Measurements from ENCODE around the gene RAE1.

Gene RAE1

DNA sequence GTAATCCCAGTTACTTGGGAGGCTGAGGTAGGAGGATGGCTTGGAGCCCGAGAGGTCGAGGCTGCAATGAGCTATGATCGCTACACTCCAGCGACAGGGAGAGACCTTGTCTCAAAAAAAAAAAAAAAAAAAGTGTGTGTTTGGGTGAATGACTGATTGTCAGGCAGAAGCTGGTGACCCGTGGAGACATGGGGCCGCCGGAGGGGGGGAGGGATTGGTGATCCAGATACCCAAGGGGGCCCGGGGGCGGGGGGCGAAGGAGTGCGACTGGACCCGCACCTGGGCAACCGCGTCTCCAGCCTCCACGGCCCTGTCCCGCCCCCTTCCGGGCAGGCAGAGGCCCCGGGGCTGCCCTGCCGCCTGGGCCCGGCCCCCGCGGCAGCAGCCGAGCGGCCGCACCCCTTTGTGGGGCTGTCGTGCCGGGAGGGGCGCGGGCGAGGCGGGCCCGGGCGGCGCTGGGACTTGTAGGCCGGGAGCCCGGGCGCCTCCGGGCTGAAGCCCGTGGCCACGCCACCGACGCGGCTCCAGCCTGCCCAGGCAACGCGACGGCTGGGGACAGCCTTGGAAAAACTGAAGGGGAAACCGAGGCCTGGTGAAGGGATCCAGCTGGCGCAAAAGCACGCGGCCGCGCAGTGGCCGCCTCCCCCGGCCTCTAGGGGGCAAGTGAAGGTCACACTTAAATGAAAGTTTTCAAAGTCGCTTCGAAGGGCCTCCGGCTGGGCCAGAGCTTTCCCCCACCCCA lies 38.1 kb downstream of the RAE1 start:
- DNase-seq (ENCODE audit: low read depth), result no peak

DNA sequence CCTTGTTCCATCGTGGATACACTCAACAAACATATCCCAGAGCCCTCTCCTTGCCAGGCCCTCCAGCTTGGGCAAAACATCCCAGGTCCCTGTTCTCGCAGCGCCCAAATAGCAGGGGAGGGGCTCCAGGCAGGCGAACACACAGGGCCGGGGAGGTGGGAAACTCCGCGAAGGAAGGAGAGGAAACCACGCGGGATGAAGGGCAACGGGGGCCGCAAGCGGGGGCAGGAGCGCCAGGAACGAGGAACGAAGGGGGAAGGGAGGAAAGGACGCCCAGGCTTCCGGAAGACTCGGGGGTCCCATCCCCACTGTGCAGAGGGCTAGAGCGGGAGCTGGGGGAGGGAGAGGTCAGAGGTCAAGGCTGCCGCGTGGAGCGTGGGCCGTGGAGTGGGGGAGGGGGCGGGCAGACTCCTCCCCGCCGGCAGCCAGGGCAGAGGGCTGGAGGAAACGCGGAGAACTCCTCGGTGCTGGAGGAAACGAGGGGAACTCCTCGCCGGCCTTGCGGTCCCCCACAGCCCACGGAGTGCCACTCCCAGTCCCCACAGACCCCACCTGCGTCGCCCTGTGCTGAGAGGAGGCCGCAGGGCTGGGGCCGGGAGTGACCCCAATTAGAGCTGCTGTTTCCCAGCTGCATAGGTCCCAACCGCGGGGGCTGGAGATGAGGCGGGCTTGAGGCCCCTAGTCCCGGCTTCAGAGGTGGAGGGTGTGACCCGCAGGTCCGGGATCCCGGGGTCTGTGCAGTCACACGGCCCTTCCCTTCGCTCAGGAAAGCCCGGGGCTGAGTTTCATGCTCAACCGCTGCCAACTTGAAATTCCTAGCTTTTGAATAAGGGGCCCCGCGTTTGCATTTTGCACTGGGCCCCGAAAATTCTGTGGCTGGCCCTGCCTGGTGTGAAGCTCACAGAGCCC lies 38.9 kb downstream of the RAE1 start:
- peak; percentile 50 for DNase-seq (ENCODE audit: low read depth)

GRCh38 chr20:57390604-57391438 lies 39.8 kb downstream of the RAE1 start, which contains the start of gene RBM38:
TSS of gene RBM38 (plus strand) at chr20:57391396. CDS start at chr20:57391582, 186 bp downstream.
- DNase-seq (ENCODE audit: low read depth), result peak; percentile 72

DNA sequence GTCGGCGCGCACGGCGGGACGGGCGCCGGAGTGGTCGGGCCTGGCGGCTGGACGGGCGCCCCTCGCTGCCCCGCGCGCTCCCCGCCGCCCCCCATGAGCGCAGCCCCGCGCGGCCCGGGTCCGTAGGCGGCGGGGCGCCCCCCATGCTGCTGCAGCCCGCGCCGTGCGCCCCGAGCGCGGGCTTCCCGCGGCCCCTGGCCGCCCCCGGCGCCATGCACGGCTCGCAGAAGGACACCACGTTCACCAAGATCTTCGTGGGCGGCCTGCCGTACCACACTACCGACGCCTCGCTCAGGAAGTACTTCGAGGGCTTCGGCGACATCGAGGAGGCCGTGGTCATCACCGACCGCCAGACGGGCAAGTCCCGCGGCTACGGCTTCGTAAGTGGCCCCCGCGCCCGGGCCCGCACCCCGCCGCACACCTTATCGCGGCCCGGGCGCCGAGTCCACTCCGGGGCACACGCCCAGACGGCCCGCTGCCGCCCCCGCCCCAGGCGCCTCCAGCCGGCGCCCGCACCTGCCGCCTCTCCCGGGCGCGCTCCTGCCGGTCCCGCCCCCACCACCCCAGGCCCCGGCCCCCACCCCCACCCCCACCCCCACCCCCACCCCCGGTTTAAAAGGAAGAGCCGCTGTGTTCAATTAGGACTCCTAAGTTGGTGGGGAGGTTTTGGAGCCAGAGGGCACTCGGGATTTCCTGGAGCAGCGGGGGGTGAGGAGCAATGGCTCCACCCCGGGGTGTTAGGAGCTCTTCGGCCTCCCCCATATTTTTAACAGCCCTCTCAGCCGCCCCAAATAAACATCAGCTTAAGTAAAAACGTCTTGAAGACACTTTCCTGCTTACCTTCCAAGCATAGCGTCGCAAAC lies 40.6 kb downstream of the RAE1 start:
- no peak for DNase-seq (ENCODE audit: low read depth)

GRCh38 chr20:57392512-57393271 lies 41.6 kb downstream of the RAE1 start:
- DNase-seq (ENCODE audit: low read depth), result peak; percentile 61

DNA sequence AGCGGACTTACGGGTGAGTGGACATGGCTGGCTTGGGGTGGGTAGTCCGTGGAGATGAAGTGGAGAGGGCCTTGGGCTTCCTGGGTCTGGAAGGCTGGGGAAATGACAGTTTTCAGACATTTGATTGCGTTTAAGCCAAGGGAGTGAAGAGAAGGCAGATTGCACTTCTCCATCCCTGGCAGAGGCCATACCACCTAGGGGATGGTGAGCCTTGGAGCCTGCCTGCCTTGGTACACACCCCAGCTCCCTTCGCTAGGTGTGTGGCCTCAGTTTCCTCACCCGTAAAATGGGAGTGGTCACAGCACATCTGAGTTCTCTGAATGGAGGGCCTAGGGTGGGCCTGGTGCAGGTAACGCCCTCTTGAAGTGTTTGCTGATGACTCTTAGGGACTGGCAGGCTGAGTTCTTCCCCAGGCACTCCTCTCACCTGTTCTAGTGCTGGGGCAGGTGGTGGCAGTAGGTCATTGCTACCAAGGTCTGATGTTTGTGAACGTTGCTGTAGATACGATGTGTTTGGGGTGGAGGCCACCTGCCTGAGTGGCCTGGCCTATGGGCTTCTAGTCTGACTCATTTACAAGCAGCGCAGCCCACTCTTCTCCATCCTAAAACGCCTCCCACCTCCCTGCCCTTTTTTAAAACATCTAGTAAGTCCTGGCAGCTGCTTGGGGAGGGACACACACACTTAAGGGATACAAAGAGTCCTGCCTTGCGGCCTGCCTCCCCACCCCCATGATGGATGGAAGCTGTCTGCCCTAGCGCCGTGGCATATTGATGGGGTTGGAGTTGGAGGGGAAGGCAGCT lies 42.5 kb downstream of the RAE1 start:
- DNase-seq (ENCODE audit: low read depth), result no peak

DNA sequence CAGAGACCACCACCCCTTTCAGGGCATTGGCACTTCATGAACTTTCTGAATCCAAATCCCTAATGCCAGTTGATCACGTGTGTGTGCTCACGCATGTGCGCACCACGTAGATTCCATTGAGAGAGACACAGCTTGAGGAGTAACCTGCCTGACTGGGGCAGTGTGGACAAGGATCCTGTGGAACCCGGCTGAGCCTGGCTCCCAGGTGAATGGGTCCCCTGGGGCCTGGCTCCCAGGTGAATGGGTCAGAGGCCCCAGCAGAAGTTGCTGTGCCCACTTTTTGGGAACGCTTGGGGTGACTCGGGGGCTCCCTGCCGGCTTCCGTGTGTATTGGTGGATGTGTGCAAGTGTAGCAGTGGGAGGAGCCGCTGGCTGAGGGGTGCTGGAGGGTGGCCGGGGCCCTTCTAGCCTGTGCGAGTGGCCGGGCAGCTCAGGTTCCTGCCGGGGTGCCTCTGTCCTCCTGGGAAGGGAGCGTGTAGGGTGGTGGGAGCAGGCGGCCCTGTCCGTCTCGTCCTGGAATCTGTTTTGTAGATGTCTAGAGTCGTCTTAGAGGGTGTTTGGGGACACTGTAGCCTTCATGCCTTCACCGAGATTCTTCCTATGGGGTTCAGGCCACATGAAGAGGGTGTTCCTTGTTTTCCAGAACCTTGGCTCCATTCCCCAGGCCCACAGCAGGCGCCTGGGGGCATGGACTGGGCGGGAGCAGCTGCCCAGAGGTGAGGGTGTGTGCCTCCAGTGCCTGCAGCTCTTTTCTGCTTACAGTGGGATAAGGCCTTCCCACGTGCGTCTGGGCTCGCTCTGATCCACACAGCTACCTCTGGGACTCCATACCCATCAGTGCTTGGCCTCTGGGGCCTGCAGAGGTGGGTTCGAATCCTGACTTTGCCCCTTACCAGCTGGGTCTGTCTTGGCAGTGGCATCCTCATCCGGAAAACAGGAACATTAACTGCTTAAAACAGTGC lies 43.3 kb downstream of the RAE1 start:
- DNase-seq (ENCODE audit: low read depth), result no peak

- DNase-seq (ENCODE audit: low read depth), result no peak
These were observed 44.3 kb downstream of the RAE1 start for GRCh38 chr20:57395111-57395966.

DNA sequence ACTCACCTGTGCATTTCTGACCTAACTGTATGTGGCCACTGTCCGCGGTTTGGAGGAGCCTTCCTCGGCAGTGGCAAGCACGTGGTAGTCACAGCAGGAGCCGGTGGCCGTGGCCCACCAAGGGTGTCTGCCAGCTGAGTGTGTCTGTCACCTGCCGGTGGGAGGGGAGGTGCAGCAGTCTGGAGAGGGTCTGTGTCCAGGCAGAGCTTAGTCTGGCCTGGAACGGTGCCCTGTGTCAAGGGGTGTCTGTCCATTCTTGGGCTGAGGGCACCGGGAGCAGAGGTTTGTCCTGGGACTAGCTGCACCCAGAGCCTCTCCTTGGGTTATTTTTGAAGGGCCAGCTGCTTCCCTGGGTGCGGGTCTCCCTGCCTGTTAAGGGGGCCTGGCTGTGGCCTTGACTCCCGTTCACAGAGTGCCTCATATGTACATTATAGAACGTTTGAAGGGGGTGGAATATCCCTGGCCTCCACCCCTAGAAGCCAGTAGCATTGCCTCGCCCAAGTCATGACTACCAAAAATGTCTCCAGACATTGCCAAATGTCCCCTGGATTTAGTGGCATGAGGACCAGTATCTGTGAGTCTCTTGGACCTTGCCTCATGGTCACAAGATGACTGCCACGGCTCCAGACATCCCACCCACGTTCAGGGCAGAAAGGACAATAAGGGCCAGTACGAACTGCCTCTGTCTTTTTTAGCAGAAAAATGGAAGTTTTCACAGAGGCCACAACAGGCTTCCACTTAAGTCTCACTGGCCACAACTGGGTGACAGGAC lies 45.3 kb downstream of the RAE1 start:
- no peak for DNase-seq (ENCODE audit: low read depth)

- no peak for DNase-seq (ENCODE audit: low read depth)
These were observed 46.1 kb downstream of the RAE1 start for GRCh38 chr20:57396984-57397692.

- no peak for DNase-seq (ENCODE audit: low read depth)
These were observed 46.6 kb downstream of the RAE1 start for GRCh38 chr20:57397693-57398108.

DNA sequence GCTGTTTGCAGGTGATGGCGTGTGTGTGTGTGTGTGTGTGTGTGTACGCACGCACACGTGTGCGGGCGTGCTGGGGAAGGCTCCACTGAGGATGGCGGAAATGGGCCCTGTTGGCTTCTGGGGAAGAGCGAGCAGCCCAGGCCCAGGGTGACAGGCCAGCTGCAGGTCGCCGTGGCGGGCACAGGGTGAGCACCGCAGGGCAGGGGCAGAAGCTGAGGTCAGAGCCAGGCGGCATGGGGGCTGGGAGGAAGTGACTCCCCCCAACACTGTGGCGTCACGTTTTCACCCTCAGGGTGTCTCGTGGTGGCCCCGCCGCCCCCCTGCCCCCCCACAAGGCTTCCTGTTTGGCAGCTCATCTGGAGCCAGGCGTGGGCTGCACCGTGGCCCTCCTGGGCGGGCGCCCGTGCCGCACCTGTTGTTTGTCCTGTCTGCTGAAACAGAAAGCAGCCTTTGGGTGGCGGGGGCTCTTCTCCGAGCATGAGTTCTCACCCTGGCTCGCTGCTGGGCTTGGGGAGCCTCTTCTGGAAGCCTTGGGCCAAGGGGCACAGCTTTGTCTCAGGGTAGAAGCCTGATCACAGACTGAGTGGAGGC lies 47.3 kb downstream of the RAE1 start:
- peak; percentile 83 for DNase-seq (ENCODE audit: low read depth)

DNA sequence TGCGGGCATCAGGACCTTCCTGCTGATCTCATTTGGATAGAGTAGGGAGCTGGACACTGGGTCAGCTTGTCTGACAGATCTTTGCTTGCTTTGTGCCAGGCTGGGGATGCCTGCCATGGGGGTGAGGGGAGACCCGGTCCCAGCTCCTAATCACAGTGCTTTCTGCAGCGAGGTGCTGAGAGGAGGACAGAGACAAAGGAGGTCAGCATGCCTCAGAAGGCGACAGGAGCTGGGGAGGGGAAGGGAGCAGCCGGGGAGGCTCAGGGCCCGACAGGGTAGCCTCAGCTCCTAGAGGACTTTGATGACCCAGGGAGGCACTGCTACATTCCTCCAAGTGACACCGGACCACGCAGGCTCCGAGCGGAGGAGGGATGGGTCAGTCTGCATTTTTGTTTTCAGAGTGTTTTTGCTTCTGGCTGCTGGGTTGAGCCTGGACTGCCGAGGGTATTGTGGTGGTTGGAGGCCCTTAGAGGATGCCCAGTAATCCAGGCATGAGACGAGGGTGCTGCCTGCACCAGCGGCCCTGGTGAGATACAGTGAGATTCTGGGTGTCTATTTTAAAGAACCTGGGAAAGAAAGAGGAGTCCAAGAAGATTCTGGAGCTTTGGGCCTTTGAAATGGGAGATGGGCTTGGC lies 48.0 kb downstream of the RAE1 start:
- no peak for DNase-seq (ENCODE audit: low read depth)

DNA sequence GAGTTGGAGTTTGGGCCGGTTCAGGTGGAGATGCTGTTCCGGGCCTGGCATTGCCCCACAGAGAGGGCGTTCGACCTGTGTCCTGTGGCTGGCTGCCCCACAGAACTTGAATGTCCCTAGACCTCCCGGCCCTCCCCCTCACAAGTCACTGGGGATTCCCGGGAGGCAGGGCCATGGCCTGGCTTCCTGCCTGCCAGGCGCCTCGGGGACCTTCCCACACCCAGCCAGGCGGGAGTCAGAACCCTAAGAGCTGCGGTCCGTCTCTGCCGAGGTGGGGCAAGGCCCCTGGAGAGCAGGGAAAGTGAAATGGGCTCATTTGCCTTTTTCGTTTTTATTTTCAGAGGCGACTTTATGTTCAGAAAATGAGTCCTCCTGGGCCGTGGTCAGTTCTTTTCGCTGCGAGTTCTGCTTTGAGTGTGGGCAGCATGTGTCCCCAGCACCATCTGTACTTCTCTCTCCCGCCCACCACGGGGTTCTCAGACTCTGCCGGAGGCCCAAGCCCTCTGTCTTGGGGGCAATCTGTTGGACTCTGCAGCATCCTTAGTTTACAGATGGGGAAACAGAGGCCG lies 48.6 kb downstream of the RAE1 start:
- no peak for DNase-seq (ENCODE audit: low read depth)

GRCh38 chr20:57400231-57400701 lies 49.2 kb downstream of the RAE1 start:
- DNase-seq (ENCODE audit: low read depth), result no peak

All from stimulated activated CD8-positive, alpha-beta memory T cell treated with anti-CD3 and anti-CD28 coated beads, Interleukin-4, amount 100 ng/mL, for 24 hours (primary cell).